NB4 (cell line): Measurements from ENCODE around the gene KLLN.
A peak's percentile ranks its signal among the peaks of the same experiment; 100 is the strongest.

ENCODE experiments used
- DNase-seq: peaks from one replicate; pipeline ENCODE4 v3.0.0; 2010; ENCODE audit warnings: low read depth
- H3K4me3 ChIP-seq: one replicate; pipeline ENCODE4 v1.5.1; 2011; ENCODE audit warnings: mild to moderate bottlenecking, low read depth, low read length, moderate library complexity
- CTCF ChIP-seq: IDR thresholded peaks from one replicate; pipeline ENCODE4 v1.5.1; 2012; ENCODE audit warnings: low read depth, low read length
- MYC ChIP-seq: IDR thresholded peaks from 2 replicates; pipeline ENCODE4 v1.6.1; 2011; ENCODE audit warnings: low read depth, low read length
- POLR2A ChIP-seq: IDR thresholded peaks from 2 replicates; pipeline ENCODE4 v1.6.1; 2011; ENCODE audit warnings: mild to moderate bottlenecking; ENCODE audit not compliant: insufficient read length; ENCODE audit errors: extremely low read depth
- TF ChIP-seq, protein P1 (sequence below): IDR thresholded peaks from 2 replicates; pipeline ENCODE4 v1.6.1; 2011; ENCODE audit warnings: low read depth, low read length

KLLN gene

DNA sequence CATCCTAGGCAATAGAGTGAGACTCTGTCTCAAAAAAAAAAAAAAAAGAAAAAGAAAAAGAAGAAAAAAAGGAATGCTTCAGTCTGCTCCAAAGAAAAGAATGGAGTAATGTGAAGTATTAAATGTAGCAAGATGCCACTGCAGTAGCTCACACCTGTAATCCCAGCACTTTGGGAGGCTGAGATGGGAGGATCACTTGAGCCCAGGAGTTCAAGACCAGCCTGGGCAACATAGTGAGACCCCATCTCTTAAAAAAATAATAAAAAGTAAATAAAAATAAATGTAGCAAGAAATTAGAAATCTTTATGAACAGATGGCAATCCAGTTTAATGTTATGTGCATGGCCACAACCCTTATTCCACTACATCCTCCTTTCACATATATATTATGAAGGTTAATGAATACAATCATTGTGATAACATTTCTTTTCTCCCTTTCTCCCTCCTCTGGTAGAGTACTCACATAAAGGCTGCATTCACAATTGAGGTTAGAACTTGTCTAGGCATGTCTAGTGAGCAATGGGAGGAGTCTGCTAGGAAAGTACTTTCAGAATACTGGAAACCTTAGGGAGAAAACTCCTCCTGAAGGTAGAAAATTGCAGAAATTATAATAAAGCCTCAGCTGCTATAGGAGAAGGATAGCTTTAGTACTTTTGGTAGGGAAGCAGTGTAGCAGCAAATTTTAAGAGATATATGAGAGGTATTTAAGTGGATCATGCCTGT lies 20.4 kb downstream of the KLLN start:
- no peak for DNase-seq
- H3K4me3 ChIP-seq: no peak overlapping the region
- TF ChIP-seq, protein P1, sequence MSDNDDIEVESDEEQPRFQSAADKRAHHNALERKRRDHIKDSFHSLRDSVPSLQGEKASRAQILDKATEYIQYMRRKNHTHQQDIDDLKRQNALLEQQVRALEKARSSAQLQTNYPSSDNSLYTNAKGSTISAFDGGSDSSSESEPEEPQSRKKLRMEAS: no peak
- TF ChIP-seq MYC: no peak
- TF ChIP-seq CTCF: no peak

GRCh38 chr10:87842220-87842641 lies 21.1 kb downstream of the KLLN start:
- no peak for TF ChIP-seq CTCF
- TF ChIP-seq POLR2A: no peak
- TF ChIP-seq, protein P1: no peak
- no peak for TF ChIP-seq MYC
- DNase-seq: no peak
- no peak overlapping the region for H3K4me3 ChIP-seq

DNA sequence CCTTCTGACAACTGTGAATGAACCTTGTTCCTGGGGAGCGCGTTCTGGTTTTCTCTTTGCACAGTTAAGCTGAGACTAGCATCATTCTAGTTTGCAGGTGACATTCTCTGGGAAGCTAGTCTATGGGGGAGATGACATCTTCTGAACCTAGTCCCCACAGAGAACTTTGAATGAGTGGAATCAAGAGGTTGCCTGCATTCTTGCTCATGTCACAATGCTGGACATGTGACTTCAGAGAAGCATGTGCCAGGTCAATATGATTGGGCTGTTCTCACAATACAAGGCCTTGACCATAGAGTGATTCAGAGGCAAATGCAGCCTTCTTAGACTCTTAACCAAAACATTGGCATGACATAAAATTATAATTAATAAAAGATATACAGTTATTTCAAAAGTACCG lies 22.1 kb downstream of the KLLN start:
- TF ChIP-seq CTCF: no peak
- TF ChIP-seq, protein P1: peak; percentile 56
- H3K4me3 ChIP-seq: no peak overlapping the region
- DNase-seq: no peak

DNA sequence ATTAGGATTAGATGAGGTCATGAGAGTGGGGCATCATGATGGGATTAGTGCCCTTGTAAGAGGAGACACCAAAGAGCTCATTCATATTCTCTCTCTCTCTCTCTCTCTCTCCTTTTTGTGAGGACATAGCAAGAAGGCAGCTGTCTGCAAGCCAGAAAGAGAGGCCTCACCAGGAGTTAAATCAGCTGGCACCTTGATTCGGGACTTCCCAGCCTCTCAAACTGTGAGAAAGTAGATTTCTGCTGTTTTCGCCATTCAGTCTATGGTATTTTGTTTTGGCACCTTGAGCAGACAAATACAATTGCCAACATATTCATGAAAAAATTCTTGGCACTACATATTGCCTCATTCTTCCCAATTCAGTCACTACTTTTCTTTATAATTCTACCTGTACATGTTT lies 24.7 kb downstream of the KLLN start:
- no peak for TF ChIP-seq CTCF
- TF ChIP-seq POLR2A: no peak
- TF ChIP-seq, protein P1: no peak
- no peak for TF ChIP-seq MYC
- no peak for DNase-seq
- H3K4me3 ChIP-seq: no peak overlapping the region

DNA sequence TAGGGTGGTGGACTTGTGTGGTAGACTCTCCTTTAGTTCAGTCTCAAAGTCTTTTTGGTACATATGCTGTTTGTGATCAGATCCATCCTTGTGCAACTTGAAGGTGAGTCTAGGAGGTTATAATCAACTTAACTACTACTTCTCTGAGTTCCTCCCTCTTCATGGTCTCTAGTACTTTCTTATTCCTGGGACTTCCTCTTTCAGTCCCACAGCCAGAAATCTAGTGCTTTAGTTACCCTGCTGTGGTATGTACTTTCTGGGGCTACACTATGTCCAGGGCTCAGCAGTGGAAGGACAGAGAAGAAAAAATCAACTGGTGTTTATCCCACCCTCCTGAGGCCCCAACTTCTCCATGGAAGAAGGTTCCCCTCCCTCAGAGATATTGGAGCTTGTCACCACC lies 25.9 kb downstream of the KLLN start:
- TF ChIP-seq, protein P1: no peak
- no peak overlapping the region for H3K4me3 ChIP-seq
- DNase-seq: peak; percentile 62

GRCh38 chr10:87836098-87836497 lies 27.2 kb downstream of the KLLN start:
- TF ChIP-seq, protein P1: no peak
- no peak for TF ChIP-seq POLR2A
- TF ChIP-seq CTCF: no peak
- H3K4me3 ChIP-seq: no peak overlapping the region
- DNase-seq: no peak
